Fibroblast of mammary gland (primary cell): ENCODE data around the gene MRPL19.
A peak's percentile ranks its signal among the peaks of the same experiment; 100 is the strongest.

Experiments
- DNase-seq: peaks from one replicate; pipeline ENCODE4 v3.0.0-alpha.2; 2010; ENCODE audit warnings: low read depth
- H3K4me3 ChIP-seq: 2 replicates; pipeline ENCODE4 v1.5.1; 2011; ENCODE audit warnings: low read depth, mild to moderate bottlenecking, low read length, moderate library complexity; ENCODE audit not compliant: control insufficient read depth
- TF ChIP-seq, protein P1 (sequence below): conservative IDR thresholded peaks from 2 replicates; pipeline ENCODE4 v1.5.1; 2011; ENCODE audit warnings: low read depth, low read length, inconsistent platforms; ENCODE audit not compliant: control insufficient read depth, insufficient read depth

Gene MRPL19

DNA sequence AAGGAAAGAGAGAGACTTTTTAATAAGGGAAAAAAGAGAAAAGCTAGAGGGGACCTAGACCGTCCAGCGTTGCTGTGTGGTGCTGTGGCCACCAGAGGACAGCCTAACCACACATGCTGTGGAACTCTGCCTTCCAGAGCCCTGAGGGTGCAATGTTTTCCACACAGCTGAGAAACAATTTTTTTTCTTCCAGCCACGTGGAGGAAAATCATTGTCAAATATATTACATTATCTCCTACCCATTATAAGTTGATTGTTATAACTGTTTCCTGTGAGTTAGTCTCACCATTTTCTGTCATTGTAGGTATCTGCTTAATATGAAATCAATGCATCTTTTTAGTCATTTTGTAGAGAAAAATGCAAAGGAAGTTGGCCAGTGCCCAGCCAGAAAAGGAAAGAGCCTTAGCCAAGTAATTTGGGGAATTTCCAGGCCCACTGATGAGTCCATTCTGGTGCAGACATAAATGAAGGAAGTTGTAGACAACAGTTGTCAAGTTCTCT is 5.9 kb upstream of the MRPL19 start:
- DNase-seq, result peak; percentile 77
- no peak overlapping the region for H3K4me3 ChIP-seq
- TF ChIP-seq, protein P1, sequence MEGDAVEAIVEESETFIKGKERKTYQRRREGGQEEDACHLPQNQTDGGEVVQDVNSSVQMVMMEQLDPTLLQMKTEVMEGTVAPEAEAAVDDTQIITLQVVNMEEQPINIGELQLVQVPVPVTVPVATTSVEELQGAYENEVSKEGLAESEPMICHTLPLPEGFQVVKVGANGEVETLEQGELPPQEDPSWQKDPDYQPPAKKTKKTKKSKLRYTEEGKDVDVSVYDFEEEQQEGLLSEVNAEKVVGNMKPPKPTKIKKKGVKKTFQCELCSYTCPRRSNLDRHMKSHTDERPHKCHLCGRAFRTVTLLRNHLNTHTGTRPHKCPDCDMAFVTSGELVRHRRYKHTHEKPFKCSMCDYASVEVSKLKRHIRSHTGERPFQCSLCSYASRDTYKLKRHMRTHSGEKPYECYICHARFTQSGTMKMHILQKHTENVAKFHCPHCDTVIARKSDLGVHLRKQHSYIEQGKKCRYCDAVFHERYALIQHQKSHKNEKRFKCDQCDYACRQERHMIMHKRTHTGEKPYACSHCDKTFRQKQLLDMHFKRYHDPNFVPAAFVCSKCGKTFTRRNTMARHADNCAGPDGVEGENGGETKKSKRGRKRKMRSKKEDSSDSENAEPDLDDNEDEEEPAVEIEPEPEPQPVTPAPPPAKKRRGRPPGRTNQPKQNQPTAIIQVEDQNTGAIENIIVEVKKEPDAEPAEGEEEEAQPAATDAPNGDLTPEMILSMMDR, result peak; percentile 100

DNA sequence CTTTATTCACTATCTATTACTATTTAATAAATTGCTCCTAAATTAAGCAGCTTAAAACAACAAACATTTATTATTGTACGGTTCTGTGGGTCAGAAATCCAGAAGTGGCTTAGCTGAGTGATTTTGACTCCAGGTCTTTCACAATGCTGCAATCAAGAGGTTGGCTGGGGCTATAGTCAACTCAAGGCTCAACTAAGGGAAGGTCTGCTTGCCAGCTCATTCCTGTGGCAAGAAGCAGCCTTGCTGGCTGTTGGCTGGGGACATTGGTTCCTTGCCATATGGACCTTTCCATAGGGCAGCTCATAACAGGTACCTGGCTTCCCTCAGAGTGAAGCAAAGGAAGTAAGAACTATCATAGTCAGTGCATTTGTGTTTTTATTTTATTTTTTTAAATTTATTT is 5.0 kb upstream of the MRPL19 start:
- DNase-seq, result no peak
- no peak overlapping the region for H3K4me3 ChIP-seq
- TF ChIP-seq, protein P1, result no peak

DNA sequence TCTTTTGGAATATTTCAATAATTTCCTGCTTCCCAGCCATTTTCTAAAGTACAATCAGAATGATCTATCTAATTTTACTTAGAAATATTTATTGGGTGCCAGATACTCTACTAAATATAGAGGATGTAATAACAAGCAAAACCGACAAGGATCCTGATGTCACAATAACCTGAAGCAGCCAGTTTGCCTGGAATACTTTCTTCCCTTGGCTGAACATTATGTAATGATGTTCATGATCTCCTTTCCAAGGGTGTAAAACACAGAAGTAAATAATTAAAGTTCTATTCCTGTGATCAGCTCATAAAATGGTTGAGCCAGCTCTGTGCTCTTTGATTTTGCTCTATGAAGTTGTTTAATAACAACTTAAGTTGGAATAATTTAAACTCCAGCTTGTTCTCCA is 2.6 kb upstream of the MRPL19 start:
- no peak overlapping the region for H3K4me3 ChIP-seq
- TF ChIP-seq, protein P1, result no peak
- no peak for DNase-seq

DNA sequence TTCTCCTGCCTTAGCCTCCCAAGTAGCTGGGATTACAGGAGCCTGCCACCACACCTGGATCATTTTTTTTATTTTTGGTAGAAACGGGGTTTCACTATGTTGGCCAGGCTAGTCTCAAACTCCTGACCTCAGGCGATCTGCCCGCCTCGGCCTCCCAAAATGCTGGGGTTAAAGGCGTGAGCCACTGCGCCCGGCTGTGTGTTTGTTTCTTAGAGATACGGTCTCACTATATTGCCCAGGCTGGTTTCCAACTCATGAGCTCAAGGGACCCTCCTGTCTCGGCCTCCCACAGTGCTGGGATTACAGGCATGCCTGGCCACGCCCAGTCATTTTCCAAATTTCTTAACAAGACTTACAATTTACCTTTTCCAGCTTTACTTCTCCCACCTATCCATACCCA is 940 bp upstream of the MRPL19 start:
- DNase-seq, result no peak
- TF ChIP-seq, protein P1, result no peak
- no peak overlapping the region for H3K4me3 ChIP-seq

DNA sequence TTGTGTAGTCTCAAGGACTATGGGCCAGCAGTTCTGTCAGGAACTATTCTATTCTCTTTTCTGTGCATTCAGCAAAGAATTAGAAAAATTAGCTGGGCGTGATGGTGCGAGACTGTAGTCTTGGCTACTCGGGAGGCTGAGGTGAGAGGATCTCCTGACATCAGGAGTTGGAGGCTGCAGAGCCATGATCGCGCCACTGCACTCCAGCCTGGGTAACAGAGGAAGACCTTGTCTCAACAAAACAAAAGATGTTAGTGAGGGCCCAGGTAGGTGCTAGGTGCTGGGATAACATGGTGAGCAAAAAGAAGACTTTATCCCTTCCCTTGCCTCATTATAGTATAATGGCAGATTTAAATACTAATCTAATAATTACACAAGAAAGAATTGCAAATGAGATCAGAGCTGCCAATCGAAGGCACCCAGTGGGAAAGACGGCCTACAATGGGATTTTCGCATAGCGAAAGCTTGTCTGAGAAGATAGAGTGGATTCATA is 447 bp upstream of the MRPL19 start:
- TF ChIP-seq, protein P1, result no peak
- DNase-seq, result no peak
- peak overlapping the region; percentile 77 for H3K4me3 ChIP-seq

DNA sequence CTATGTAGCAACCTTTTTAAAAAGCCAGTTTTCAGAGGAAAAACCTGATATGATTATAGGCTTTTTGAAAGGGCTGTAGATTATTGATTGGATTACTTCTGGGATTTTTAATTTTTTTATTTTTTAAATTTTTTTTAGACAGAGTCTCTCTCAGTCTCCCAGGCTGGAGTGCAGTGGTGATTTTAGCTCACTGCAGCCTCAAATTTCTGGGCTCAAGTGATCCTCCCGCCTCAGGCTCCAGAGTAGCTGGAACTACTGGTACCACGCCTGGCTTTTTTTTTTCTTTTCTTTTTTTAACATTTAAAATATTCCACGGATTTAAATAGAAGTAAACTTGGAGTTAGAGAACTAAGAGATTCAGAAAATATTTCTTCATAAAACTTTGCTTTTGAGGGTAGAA is 1.2 kb downstream of the MRPL19 start:
- peak overlapping the region; percentile 77 for H3K4me3 ChIP-seq
- TF ChIP-seq, protein P1, result no peak
- no peak for DNase-seq

DNA sequence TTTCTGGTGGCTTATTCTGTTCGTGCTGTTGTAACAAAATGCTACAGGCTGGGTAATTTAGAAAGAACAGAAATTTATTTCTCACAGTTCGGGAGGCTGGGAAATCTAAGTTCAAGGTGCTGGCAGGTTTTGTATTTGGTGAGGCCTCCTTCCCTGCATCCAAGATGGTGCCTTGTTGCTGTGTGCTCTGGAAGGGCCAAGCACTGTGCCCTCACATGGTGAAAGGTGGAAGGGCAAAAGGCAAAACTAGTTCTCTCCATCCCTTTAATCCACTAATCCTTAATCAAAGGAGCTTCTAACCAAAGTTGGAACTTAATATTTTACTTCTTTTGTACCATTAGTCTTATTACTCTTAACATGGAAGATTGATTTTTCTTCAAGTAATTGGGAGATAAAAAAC is 7.4 kb downstream of the MRPL19 start:
- no peak overlapping the region for H3K4me3 ChIP-seq
- TF ChIP-seq, protein P1, result no peak
- no peak for DNase-seq
